Heart left ventricle (tissue), 13 donors: ENCODE measurements around the gene B4GALNT2.

Experiments
- CTCF ChIP-seq, 12 donors: fragments of 200-600 bp; sonication (generic) in 4 of 12; IDR thresholded peaks; one replicate each; pipeline versions ENCODE4 v1.5.0 to v1.8.0; 2018 to 2022; ENCODE audit warnings: antibody characterized with exemption in 12 of 12, mild to moderate bottlenecking in 5 of 12
- POLR2A ChIP-seq, 2 donors: fragments of 450-650 bp; IDR thresholded peaks; one replicate each; pipeline ENCODE4 v1.6.1; 2017; ENCODE audit warnings: antibody characterized with exemption in 2 of 2, mild to moderate bottlenecking in 2 of 2, moderate library complexity in 2 of 2
- donor health status: ischemic (EF 13 %, LVEDD 7.1; RV severe dilation, severe dysfunction).
- donor health status: DM: no; HTN: yes; CAD: no.
- donor health status: DM: no; HTN: no; CAD: no.
- donor health status: ischemic (EF 25% LVEDD 6.9; RV normal size, moderate dysfunction).
- donor health status: ischemic (EF 25% LVEDD 5.7; RV mildly dilated, moderate dysfunction).
- donor health status: ischemic (EF 35%, LVEDD 5.7; RV mildly dilated, moderate dysfunction).
- donor health status: nonischemic (EF 11% LVEDD 7.7; RV severe dilation, severe dysfunction).
- donor health status: DM: yes; HTN: yes; CAD: no.
- donor health status: PGD.
- donor health status: ischemic (EF 29% LVEDD 5.4; RV normal size, mild dysfunction).
- donor health status: nonischemic (EF 23%, LVEDD 6.1; RV moderate dilation, normal function).

GRCh38 chr17:49151996-49152395 is 19.4 kb downstream of the B4GALNT2 start:
- TF ChIP-seq CTCF (IDR thresholded peaks at IDR 0.05) (no peak), POLR2A (IDR thresholded peaks at IDR 0.05) (no peak)
